GM18505 (cell line): ENCODE measurements around the gene JAZF1.

ENCODE experiments used
- ATAC-seq: cut with Tn5 transposase; IDR thresholded peaks from one replicate; pipeline ENCODE4 v1.9.1; 2021; ENCODE audit not compliant: unreplicated experiment
- POLR2A ChIP-seq: IDR thresholded peaks from 4 replicates; pipeline ENCODE4 v1.6.1; 2011; ENCODE audit warnings: borderline replicate concordance; ENCODE audit not compliant: insufficient read depth, insufficient read length; ENCODE audit errors: extremely low read depth

The JAZF1 gene

DNA sequence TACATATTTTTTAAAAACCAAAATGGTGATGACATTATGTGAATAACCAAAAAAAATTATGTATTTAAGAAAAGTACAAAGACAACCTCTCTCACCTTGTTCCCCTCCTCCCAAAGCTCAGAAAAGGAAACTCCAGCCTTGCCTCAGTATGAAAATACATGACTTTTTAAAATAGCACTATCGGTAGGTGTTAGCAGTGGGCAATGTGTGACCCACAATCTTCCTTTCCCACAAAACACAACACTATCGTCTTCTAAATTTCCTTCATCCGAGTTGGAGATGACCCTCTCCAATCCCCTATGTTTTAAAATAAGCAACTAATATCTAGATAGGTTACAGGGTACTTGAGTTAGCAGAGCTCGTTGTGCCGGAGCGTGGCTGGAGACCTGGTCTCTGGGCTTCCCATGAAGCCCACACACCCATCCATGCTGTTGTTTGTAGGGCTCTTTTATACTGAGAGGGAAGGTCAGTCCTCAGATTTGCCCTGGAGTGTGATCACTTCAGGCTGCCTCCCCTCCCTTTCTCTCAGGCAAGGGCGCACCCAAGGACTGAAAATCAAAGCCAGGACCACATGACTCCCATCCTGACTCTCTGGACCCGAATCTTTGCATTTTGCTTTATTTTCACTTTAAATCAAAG lies 107.6 kb downstream of the JAZF1 start:
- no peak for ATAC-seq
- TF ChIP-seq POLR2A: no peak

DNA sequence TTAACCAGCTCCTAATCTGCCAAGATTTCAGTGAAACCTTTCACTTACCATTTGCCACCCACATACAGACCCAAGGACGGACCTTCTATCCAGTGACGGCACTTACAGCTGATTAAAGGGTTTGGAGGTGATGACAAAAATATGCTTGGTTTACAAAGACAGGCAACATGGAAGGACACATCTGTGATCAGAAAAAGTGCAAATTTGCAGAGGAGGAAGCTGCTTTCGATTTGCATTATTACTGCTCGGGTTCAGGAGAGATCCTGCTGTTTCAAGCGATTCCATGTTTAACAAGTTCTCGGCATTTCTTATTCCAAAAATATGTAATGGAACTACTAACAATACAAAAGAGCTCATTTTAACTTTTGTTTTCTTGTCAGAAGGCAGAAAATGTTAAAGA lies 109.0 kb downstream of the JAZF1 start:
- no peak for ATAC-seq
- no peak for TF ChIP-seq POLR2A

DNA sequence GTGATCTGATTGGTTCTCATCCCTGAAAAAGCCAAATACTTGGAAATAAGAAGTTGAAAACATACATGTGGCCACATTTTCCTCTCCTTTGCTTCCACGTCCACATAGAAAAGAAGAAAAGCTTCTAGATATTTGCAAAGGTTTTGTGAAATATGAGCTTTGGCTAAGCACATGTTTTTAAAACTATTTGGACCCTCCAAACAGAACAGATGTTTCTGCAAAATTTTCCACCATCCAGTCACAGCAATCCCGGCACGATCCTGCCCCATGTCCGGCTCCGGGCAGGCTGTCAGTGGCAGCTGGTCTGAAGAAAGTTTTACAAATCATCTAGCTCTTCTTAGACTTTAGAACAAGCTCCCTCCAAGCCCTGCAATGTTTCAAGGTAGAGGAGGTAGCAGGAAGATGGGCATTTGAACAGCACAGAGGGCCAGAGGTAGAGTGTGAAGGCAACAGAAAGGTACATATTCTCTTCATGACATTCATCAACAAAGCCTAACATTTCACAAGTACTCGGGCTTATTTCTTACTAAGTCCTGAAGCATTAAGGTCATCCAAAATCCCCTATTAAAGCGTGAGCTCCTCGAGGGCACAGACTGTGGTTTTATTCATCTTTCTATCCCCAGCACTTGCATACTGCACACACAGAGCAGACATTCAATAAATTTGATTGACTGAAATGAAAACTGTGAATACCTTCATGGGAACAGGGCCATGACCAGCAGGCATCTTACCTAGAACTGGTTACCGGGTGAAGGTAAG lies 110.1 kb downstream of the JAZF1 start:
- no peak for TF ChIP-seq POLR2A
- no peak for ATAC-seq

DNA sequence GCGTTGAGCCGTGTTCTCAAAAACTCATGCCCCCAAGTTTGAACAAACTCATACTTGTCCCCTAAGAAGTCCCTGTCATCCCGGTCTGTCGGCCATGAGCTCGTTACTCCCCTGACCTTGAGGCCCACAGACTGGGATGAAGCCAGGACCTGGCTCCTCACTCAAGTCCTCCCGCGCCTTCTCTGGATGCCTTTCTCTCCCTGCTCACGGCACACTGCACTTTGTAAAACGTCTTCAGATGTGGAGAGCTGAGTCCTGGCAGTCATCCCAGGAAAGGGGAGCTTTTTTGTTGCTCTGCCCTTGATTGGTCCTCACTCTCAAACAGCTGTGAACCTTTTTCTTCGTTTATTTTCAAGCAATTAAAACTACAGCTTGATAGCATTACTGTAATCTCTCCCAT lies 110.8 kb downstream of the JAZF1 start:
- no peak for TF ChIP-seq POLR2A
- ATAC-seq: no peak

- TF ChIP-seq POLR2A: no peak
These were observed 111.2 kb downstream of the JAZF1 start for GRCh38 chr7:28069388-28069787.

DNA sequence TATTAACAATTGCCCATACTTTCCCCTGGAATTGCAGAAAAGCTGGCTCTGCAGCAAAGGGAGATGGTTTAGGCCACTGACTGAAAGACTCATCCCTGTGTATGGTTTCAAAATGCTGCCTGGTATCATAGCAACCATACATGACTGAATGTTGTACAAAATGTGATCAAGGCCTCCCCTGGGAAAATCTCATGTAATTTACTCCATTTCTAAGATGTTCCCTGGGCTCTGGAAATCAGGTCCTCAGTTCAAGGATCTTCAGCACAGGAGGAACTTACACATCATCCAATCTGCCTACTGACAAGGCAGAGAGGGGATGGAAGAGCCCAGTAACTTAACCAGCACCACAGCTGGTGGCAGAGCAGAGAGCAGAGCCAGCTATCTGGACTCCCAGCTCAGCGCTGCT lies 111.8 kb downstream of the JAZF1 start:
- TF ChIP-seq POLR2A: no peak
- no peak for ATAC-seq

More at GRCh38 chr7:28069388-28069787, 111.2 kb downstream of the JAZF1 start:
- no peak for ATAC-seq

GRCh38 chr7:28067171-28067570 lies 113.4 kb downstream of the JAZF1 start:
- no peak for ATAC-seq
- no peak for TF ChIP-seq POLR2A

DNA sequence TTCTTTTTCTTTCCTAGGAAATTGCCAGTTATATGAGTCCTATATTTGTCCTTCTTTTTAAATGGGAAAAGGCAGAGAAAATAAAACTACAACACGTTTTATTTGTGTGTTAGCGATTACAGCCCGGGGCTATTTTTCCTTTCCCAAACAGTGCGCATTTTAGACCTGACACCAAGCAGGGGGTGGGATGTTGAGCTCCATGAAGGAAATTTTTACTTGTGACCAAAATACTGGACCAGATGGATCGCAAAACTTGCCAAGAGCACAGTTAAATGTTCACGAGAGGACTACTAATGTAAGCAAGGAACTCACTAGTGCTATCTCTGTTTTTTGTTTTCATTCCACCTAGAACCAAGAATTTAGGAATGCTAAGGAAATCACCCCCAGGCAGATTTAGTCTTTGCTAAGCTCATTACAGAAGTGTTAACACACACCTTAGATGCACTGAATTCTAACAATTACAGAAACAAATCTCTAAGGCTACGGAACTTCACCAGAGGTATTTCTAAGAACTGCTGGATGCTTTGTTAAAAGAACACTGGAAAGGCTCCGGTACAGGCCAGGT lies 114.8 kb downstream of the JAZF1 start:
- ATAC-seq: no peak
- no peak for TF ChIP-seq POLR2A

GRCh38 chr7:28065308-28065707 lies 115.3 kb downstream of the JAZF1 start:
- no peak for TF ChIP-seq POLR2A
- ATAC-seq: no peak

DNA sequence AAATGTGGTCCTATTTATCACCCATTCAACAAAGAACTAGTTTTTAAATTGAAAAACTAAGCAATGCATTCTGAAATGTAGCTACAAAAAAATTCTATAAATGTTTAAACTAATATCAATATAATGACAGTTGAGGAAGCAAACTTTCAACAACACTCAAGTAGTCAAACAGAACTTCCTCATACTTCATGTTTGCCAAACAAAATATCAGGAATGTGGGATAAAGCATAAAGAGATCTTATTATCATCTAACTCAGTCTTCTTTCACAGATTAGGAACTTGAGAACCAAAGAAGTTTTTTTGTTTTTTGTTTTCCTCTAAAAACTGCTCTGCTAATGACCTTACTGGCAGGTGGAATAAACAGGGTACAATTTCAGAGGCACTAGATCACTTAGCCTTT lies 116.2 kb downstream of the JAZF1 start:
- TF ChIP-seq POLR2A: no peak
- no peak for ATAC-seq

GRCh38 chr7:28062197-28062991 lies 118.2 kb downstream of the JAZF1 start:
- TF ChIP-seq POLR2A: no peak

DNA sequence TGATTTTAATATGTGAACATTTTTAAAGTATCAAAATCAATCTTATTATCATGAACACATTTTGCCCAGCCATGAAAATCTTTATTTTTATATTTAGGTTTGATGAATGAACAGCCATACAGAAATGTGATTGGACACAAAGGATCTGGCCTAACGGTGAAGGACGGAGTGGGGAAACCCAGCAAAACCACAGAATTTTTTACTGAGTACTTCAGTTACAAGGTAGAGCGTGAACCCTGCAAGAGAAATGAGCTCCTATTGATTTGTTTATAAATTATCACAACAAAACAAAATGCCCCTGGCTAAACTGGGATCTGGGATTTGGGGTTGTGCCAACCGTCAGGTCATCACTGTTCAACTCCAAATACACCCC lies 118.8 kb downstream of the JAZF1 start:
- no peak for ATAC-seq
- no peak for TF ChIP-seq POLR2A

More at GRCh38 chr7:28062197-28062991, 118.2 kb downstream of the JAZF1 start:
- no peak for ATAC-seq

DNA sequence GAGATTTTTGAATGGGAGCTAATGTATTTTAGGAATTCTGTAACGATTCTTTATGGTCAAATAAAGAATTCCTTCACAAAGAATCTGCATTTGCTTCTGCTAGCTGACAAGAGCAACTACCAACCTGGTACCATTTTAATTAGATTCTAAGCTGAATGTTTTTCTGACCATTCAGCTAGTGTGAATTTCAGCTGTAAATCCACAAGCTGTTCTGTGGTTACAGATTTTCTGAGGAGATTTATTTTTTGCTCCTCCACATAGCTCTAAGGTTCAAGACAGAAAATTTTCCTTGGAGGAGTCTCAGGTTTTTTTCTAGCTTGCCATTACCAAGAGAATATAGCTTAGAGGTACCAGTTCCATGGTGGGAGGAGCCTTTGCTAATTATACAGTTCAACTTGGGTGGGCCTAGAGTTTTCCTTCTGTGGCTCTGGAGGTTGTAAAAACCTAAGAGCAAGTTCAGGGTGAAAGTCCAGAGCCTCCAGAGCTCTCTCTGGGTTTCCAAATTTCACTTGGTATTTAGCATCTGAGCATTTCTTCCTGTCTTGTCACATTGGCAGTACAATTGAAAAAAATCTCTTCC lies 120.1 kb downstream of the JAZF1 start:
- no peak for TF ChIP-seq POLR2A
- ATAC-seq: no peak

GRCh38 chr7:28055161-28055544 lies 125.4 kb downstream of the JAZF1 start:
- ATAC-seq: no peak

More at GRCh38 chr7:28055161-28055544, 125.4 kb downstream of the JAZF1 start:
- TF ChIP-seq POLR2A: no peak
